Limb (tissue), 2 donors: Measurements from ENCODE around the gene PLLP.

Source experiments
- DNase-seq, 2 donors: peaks; one replicate each; pipeline ENCODE4 v3.0.0-alpha.2; 2016; ENCODE audit errors: extremely low spot score in 2 of 2

Gene PLLP, protein sequence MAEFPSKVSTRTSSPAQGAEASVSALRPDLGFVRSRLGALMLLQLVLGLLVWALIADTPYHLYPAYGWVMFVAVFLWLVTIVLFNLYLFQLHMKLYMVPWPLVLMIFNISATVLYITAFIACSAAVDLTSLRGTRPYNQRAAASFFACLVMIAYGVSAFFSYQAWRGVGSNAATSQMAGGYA

DNA sequence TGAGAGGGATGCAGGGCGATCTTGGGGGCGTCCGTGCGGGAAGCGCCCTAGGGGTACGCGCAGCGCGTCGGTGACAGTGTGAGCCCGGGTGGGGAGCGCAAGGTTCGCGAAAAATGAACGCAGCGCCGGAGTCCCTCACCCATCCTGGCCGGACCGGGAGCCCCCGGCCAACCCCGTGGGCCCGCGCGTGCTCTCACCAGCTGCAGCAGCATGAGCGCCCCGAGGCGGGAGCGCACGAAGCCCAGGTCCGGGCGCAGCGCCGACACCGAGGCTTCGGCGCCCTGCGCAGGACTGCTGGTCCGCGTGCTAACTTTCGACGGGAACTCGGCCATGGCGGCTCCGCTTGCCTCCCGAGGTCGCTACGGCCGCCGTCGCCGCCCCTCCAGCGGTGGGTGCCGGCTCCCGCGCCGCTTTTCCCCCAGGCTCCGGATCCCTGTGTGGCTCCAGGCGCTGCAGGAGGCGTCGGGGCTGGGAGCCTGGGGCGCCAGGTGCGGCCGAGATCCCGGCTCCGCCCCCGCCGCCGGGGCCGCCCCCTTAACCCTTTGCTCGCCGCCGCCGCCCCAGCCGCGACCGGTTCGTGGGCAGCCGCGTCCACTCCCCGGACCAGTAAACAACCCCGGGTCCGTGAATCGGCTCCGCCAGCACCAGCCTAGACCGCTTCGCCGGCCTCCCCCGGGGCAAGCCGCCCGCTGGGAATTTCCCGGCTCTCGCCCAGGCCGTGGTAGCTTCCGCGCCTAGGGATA is at the start of gene PLLP:
TSS of gene PLLP (minus strand) at position 464 of the 743 bp plus-strand sequence. CDS start at position 332, 132 bp downstream.
- peak in 1 of 2 donors; percentile 71 for DNase-seq

DNA sequence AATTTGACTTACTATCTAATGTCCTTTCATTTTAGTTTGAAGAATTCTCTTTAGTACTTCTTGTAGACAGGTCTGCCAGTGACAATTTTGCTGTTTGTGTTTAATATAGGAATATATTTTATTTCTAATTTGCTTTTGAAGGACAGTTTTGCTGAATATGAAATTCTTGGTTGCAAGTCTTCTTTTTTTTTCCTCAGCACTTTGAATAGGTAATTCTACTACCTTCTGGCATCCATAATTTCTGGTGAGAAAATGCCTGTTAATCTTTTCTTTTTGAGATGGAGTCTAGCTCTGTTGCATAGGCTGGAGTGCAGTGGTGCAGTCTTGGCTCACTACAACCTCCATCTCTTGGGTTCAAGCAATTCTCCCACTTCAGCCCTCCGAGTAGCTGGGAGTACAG is 48.9 kb upstream of the PLLP start:
- no peak for DNase-seq

DNA sequence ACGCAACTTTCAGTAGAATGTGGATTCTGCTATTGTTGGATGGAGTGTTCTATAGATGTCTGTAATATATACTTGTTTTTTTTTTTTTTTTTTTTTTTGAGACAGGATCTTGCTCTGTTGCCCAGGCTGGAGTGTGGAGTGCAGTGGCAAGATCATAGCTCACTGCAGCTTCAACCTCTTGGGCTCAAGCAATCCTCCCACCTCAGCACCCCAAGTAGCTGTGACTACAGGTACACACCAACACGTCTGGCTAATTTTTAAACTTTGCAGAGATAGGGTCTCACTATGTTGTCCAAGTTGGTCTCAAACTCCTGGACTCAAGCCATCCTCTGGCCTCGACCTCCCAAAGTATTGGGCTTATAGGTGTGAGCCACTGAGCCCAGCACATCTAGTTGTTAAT is 46.9 kb upstream of the PLLP start:
- no peak for DNase-seq

DNA sequence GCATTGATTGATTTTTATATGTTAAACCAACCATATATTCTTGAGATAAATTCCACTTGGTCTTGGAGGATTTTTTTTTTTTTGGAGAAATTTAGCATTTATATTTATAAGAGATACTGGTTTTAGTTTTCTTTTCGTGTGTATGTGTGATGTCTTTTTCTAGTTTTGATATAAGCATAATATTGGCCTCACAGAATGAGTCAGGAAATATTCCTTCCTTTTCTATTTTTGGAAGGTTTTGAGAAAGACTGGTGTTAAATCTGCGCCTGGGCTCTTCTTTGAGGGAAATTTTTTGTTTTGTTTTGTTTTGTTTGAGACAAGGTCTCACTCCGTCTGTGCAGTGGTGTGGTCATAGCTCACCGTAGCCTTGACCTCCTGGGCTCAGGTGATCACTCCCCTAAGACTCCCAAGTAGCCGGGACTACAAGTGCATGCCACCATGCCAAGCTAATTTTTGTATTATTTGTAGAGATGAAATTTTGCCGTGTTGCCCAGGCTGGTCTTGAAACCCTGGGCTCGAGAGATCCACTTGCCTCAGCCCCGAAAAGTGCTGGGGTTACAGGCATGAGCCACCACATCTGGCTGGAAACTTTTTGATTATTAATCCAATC is 45.4 kb upstream of the PLLP start:
- no peak for DNase-seq

DNA sequence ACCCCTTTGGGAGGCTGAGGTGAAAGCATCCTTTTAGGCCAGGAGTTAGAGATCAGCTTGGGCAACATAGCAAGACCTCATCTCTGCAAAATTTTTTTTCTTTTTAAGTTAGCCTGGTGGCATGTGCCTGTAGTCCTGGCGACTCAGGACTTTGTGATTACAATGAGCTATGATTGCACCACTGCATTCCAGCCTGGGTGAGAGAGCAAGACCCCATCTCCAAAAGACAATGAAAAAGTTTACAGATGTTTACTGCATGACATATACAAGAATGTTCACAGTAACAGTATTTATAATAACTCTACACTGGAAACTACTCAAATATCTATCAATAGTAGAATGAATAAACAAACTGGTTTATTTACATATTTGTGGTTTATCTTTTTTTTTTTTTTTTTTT is 41.0 kb upstream of the PLLP start:
- DNase-seq, result no peak

DNA sequence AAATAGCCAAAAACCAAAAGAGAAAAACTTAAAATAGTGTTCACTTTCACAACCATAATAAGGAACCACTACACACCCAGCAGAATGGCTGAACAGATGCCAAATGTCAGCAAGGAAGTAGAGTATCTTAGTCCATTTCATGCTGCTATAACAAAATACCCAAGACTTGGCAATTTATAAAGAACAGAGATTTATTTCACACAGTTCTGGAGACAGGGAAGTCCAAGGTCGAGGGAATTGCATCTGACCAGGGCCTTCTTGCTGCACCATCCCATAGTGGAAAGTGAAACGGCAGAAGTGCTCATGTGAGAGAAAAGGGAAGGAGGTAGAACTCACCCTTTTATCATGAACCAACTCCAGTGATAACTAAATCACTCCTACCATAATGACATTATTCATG is 40.3 kb upstream of the PLLP start:
- no peak for DNase-seq

DNA sequence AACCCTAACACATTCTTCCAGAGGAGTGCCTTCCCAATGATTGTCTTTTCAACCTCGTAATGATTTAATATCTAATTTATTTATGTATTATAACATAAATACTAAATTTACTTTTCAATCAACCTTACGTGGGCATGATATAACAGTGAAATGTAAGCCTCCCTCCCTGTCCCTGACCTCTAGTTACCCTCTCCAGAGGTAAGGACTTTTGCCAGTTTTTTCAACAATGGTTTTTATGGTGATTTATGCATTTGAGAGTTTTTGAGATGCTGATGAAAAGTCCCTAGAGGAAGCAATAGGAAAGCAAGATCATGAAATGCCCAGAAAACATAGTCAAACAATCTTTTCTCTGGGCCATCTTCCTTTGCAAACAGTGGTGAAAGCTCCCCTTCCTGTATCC is 35.2 kb upstream of the PLLP start:
- DNase-seq, result no peak

DNA sequence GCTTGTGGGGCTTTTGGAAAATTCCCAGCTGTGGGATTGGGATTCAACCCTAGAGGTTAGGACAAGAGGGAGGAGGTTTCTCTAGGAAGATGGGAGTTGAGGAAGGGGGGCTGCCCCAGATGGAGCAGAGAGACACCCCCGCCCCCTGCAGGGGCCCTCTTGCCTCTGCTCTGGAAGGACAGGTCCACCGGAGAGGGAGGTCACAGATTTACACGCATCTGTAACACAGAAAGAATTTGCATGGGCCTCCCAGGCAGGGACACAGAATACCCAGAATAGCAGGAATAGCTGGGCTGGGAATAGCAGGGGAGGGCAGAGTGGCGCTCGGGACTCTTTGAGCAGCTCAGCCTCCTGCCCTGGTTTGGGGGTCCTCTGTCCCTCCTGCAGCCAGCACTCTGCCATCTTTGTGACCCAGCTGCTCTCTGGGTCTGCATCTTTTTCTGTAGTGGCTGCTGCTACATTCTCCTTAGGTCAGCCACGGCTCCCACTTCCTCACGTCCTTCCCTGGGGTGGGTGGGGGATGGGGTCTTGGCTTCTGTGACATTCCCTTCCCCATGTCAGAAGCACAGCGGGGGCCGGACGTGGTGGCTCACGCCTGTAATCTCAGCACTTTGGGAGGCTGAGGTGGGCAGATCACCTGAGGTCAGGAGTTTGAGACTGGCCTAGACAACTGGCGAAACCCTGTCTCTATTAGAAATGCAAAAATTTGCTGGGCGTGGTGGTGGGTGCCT is 33.9 kb upstream of the PLLP start:
- DNase-seq, result no peak

DNA sequence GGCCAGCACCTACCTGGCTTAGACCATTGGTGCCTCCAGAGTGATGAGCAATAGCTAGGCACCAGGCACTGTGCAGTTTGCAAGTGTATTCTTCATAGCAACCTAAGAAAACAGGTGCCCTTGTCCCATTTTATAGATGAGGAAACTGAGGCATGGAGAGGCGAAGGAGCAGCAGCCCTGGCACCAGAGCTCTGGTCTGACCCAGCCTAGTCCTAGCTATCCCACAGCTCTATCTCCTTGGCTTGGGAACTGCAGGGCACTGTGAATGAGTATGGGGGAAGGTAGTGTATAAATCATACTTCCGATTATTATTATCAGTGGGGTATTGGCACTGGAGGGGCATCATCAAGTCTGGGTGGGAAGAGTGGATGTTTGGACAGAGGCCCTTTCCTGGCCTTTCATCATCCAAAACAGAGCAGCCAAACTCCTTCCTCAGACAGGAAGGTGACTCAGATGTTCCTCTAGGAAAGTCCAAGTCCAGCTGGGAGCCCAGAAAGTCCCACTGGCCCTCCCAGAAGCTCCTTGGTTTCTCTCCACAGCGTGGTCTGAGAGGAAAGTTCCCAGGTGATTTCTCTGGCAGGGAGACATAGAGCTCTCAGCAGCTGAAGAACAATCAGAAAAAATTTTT is 32.0 kb upstream of the PLLP start:
- no peak for DNase-seq

DNA sequence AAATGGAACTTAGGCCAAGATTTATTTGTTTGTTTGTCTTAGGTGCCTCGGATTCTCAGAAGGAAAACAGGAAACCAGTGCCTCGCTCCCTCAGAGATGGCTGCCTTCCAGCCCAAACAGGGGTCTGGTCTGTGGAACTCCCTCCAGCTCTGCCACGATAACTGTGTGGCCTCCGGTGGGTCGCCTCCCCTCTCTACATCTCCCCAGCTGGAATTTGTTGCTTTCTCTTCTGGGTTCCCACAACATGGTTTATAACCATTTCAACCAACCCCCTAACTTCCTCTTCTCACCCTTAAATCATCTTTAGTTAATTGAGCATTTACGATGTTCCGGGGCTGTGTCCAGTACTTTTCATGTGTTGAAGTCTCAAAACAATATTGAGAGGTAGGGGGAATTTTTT is 30.9 kb upstream of the PLLP start:
- no peak for DNase-seq

DNA sequence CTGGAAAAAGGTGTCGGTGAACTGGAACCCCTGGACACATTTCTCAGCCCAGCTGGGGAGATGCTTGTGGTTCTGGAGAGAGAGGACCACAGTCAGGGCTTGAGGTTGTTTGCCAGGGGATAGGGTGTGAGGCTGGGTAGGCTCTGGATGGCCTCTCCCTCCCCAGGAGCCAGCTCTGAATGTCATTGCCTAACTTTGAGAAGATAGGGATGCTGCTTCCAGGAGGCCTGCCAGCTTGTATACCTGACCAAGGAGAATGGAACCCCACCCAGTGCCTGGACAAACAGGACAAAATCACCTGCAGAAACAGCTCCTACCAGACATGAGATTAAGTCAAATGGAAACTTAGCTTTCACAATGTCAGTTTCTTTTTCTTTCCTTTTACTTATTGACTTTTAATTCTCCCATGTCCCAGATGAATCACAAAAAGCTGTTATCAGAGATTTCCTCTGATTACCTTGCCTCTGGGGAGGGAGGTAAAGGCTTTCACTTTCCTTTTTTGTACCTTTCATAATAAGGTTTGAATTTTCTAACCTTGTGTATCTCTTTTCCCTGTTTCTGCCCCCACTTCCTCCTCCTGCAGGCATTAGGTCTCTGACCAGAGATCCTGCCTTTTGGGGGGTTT is 29.8 kb upstream of the PLLP start:
- DNase-seq, result no peak

DNA sequence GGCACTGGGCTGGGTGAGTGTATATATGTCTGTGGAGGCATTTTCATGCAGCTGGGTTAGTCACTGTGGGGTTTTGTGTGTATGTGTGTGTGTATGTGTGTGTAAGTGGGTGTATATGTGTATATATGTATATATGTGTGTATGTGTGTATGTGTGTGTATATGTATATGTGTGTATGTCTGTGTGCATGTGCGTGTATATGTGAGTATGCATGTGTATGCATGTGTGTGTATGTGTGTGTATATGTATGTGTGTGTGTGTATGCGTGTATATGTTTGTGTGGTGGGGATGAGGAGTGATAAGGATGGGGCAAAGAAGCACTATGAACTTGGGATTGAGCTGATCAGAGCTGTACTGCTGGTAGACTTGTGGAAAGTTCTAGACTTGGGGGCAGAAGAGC is 29.0 kb upstream of the PLLP start:
- no peak for DNase-seq

DNA sequence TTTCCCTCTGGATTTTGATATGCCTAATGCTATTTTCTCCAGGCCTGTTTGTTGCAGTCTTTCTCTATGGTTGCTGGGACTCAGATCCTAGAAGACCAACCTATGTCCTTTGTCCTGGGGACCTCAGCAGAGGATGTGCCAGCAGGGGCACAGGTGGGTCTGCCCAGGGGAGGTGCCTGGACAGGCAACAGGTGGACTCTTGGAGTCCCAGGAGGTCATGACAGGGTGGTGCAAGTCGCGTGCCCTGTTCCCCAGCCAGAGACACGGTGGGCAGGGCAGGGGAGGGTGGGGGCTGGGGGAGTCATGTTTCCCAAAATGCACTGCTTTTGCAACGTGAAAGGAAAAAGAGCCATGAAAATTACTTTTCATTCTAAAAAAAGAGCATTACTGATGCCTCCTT is 26.3 kb upstream of the PLLP start:
- DNase-seq, result no peak

DNA sequence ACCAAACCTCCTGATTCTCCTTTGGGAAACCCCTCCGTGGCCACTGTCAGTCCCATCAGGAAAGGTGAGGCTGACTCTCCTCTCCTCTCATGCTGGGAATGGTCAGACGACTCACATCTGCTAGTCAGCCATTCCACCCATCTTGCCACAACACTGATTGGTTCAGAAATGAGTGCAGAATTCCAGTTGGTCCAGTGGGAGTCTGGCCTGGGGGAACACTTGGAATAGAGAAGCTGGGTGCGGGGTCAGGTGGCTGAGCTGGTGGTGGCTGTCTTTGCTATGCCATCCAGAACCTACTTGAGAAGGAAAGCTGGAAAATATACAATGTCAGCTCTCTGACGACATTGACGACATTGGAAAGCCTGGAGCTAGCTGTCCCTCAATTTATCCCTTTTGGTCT is 23.6 kb upstream of the PLLP start:
- DNase-seq, result no peak

DNA sequence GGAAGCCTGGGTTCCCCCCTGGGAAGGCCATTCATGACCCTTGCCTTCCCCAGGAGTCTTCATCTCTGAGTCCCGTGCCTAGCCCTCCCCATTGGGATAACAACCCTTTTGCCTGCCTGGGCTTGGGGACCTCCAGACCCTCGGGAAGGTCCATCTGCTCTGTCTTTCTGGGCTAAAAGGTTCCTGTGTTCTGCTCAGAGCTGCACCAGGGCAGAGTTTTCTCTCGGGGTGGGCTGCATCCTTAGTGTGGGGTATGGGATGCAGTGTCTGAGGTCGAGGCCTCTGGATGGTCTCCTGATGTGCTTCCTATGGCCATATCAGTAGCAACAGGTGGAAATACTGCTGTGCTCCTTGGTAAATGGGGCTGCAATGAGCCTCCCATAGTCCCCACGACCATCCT is 22.9 kb upstream of the PLLP start:
- DNase-seq, result no peak

DNA sequence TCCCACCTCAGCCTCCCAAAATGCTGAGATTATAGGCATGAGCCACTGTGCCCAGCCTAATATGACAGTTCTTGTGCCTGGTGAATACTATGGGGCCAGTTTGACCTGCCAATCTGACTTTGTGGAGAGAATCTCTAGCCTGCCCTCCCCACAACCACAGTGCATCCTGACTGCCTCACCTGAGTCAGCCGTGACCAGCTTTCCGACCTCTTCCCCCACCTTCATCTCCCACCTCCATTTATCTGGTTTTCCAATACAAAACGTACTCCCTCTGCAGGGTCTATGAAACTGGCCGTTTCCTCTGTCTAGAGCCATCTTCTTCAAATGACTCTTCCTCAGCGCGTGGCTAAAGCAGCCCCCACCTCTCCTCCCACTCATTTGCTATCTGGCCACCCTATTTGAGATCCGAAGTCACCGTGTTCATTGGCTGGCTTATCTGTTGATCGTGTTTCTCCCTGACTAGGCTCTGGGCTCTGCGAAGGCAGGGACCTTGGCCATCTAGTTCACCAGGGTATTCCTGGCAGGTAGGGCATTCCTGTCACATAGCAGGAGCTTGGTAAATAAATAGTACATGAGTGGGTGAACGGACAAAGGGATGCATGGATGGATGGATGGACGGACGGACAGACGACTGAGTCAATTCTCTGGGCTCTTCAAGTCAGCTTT is 22.3 kb upstream of the PLLP start:
- no peak for DNase-seq

DNA sequence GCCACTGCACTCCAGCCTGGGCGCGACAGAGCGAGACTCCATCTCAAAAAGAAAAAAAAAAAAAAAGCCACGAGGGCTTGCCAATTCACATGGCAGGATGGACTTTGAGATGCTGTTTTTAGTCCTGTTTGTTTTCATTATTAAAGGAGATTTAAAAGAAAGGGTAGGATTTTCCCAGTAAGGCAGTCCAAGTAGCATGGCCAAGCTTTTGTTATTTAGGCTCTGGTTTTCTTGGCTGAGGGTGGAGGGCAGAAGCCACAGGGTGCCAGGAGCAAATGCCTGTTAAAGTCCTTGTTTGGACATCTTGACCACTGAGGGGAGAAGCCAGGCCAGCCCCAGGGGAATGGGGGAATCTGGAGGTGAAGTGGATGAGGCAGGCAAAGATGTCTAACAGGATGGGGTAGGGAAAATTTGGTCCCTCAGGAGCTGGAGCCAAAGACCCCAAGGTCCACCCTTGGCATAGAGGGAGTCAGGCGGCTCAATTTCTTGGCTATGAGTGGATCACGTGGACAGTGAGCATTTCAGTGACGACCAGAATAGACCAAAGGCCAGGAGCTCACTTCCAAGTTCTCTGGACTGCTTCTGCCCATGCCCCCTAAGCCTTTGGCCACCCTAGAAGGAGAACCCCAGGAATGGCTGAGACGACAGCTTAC is 20.8 kb upstream of the PLLP start:
- no peak for DNase-seq

DNA sequence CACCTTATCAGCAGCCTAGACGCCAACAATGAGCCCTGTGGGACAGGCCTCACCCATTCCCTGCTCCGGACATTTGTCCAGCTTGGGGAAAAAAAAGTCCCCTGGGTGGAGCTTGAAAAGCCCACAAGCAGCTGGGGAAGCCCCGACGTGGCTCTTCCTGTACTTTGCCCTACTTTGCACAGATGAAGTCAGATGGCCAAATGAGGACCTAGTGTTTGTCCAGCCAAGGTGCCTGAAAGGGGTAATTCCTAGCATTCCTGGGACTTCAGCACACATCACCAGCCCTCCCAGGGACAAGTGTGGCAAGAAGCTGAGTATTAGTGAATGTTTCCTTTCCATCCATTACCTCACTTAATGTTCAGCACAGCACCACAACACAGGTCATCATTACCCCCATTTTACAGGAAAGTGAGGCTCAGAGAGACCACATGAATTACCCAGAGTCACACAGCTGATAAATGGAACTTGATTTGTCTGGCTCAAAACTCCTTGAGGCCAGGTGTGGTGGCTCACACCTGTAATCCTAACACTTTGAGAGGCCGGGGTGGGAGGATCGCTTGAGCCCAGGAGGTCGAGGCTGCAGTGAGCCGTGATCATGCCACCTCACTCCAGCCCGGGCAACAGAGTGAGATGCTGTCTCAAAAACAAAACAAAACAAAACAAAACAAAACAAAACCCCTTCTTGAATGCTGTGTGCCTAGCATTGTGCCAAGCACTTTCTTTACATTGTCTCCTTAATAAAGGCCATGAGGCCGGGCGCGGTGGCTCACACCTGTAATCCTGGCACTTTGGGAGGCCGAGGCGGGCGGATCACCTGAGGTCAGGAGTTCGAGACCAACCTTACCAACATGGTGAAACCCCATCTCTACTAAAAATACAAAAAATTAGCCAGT is 19.9 kb upstream of the PLLP start:
- no peak for DNase-seq

DNA sequence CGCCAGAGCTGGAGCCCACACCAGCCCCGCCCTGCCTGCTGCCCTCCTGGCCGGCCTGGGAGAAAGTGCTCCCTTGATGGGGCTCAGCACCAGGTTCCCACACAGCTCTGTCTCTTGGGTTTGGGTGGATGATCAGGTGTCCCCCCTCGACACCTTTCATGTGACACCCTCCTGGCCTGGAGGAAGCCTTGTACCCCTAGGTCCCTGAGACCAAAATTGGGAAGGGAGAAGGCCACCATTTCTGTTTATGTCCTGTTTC is 19.4 kb upstream of the PLLP start:
- no peak for DNase-seq
